T-helper 9 cell (primary cell): Measurements from ENCODE around the gene HOXD4.

Experiments
- DNase-seq: peaks from one replicate; pipeline ENCODE4 v3.0.0-alpha.2; 2020
- total RNA-seq, 2 donors: gene quantifications; one replicate each; lab custom pipeline; 2026; lab: John Stamatoyannopoulos, UW

Gene HOXD4
- 0 to 0.07 reads per million in 2 donors for total RNA-seq

GRCh38 chr2:176151442-176152287, at the start of gene HOXD4:
TSS of gene HOXD4 (plus strand) at chr2:176151550. CDS start at chr2:176151634, 84 bp downstream.
- no peak for DNase-seq

GRCh38 chr2:176101842-176102241, 49.5 kb upstream of the HOXD4 start:
- DNase-seq, result no peak

GRCh38 chr2:176102309-176102866, 49.0 kb upstream of the HOXD4 start:
- no peak for DNase-seq

- no peak for DNase-seq
Measured at GRCh38 chr2:176103194-176103593, 48.2 kb upstream of the HOXD4 start.

DNA sequence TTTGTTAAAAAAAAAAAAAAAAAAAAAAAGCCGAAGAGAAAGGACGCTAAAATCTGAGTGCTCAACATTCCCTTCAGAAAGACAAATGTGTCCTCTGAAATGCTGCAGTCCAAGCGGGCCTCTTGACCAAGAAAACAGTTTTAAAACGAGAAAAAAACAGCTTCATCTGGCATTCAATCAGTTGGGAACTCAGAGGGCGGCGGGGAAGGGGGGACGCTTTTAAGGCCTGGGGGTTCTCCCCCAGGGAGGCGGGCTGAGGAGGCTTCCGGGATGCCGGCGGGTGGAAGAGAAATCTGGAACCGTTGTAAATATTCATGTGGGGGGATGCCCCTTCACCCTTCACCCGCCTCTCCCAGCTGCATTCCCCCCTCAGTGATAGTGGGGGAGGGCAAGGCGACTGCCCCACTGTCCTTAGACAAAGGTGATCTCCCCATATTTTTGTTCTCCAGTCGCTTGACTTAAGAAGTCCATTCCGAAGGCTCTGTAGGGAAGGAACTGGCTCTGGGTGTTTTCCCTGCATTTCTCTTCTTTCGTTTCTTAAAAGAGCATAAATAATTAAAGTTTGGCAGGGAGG, 47.5 kb upstream of the HOXD4 start:
- no peak for DNase-seq

GRCh38 chr2:176104316-176105077, 46.9 kb upstream of the HOXD4 start:
- no peak for DNase-seq

GRCh38 chr2:176105078-176105729, 46.1 kb upstream of the HOXD4 start:
- no peak for DNase-seq

GRCh38 chr2:176105730-176106580, 45.4 kb upstream of the HOXD4 start:
- no peak for DNase-seq

GRCh38 chr2:176106581-176107539, 44.5 kb upstream of the HOXD4 start, which contains the start of gene HOXD11:
TSS of gene HOXD11 (plus strand) at chr2:176107280. CDS start at chr2:176107356, 76 bp downstream.
- no peak for DNase-seq

GRCh38 chr2:176107731-176108181, 43.6 kb upstream of the HOXD4 start:
- DNase-seq, result no peak

DNA sequence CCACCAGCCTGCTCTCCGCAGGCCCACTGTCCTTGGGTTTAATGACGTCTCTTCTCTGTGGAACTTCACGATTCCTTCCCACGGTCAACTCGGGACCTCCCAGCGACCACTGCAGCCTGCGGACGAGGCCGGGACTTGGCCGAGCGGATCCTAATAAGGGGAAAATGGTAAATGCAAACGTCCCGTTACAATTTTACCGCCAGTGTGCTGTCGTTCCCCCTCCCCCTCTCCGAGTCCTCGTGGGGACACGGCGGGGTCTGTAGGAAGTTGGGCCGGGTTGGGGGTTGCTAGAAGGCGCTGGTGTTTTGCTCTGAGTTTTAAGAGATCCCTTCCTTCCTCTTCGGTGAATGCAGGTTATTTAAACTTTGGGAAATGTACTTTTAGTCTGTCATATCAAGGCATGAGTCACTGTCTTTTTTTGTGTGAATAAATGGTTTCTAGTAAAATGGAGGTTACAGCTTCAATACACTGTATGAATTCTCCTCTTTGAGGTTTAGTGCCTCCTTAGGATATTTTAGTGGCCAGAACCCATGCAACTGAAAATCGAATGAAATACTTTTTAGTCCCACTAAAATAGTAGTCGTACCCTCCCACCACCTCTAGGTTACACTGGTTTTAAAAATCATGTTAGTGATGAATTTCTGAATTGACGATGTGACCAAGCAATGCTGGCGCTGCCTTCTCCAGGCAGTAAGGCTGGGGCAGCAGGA, 42.0 kb upstream of the HOXD4 start:
- no peak for DNase-seq

DNA sequence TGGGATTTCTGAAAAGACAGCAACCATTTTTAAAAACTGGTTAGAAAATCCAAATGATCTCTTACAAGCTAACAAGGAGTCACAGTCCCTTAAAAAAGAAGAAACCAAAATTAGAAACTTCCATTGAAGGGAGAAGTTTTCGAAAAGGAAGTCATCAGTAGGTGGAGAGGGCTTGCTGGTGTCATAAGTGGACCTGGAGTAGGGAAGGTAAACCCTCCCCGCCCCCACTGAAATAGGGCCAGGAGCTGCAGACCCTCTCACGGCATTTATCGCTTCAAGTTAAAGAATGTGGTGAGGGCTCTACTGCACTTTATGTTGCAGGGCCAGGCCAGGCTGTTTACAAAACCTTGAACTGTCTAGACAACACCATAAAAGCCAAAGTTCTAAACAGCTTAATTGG, 41.4 kb upstream of the HOXD4 start:
- no peak for DNase-seq

GRCh38 chr2:176110415-176111308, 40.7 kb upstream of the HOXD4 start:
- no peak for DNase-seq

- DNase-seq, result no peak
Measured at GRCh38 chr2:176111309-176111663, 40.1 kb upstream of the HOXD4 start.

DNA sequence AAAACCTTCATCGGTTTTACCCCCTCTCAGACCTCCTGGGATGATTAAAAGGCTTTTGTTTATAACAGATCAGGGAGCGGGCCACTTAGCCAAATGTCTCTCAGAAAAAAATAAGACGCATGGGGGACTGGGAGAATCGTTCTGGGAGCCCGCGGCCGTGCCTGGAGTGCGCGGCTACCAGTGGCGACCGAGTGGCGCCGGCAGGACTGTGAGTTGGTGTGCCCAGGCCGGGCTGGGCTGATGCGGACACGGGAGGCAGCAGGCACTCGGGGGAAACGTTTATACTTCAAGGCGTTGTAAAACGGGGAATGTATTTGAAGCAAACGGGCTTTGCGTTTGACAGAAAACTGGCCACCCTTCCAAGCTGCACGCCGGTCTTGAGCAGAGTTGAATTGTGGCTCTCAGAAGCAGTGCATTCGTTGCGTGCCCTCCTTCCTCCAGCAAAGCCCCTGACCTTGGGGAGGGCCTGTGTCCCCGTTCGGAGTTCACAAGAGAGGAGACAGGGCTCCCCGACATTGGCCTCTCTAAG, 39.4 kb upstream of the HOXD4 start:
- no peak for DNase-seq

- no peak for DNase-seq
Measured at GRCh38 chr2:176112375-176113302, 38.7 kb upstream of the HOXD4 start.
